Activated T-cell treated with anti-CD3 and anti-CD28 coated beads, Interleukin-2, amount 50 U/mL, for 1 hour (primary cell): ENCODE results near the gene SUSD5.

Source experiments
- DNase-seq: peaks from one replicate; pipeline ENCODE4 v3.0.0-alpha.2; 2020

The SUSD5 gene

GRCh38 chr3:33218446-33219174 is at the start of gene SUSD5:
SUSD5 (minus strand) TSS chr3:33218810; CDS start chr3:33218797, 13 bp downstream.
- DNase-seq = no peak

GRCh38 chr3:33260104-33260503 is 41.5 kb upstream of the SUSD5 start:
- no peak for DNase-seq

- no peak for DNase-seq
Measured at GRCh38 chr3:33256249-33256648, 37.6 kb upstream of the SUSD5 start.

GRCh38 chr3:33250712-33251111 is 32.1 kb upstream of the SUSD5 start:
- no peak for DNase-seq

GRCh38 chr3:33246786-33247185 is 28.2 kb upstream of the SUSD5 start:
- DNase-seq = no peak

GRCh38 chr3:33240261-33240660 is 21.7 kb upstream of the SUSD5 start:
- no peak for DNase-seq

GRCh38 chr3:33238923-33239322 is 20.3 kb upstream of the SUSD5 start:
- no peak for DNase-seq

GRCh38 chr3:33237439-33237838 is 18.8 kb upstream of the SUSD5 start:
- DNase-seq = no peak

- no peak for DNase-seq
Measured at GRCh38 chr3:33236005-33236404, 17.4 kb upstream of the SUSD5 start.

GRCh38 chr3:33233884-33234283 is 15.3 kb upstream of the SUSD5 start:
- no peak for DNase-seq

GRCh38 chr3:33231756-33232465 is 13.3 kb upstream of the SUSD5 start:
- DNase-seq = no peak

GRCh38 chr3:33229947-33230346 is 11.3 kb upstream of the SUSD5 start:
- DNase-seq = no peak

- no peak for DNase-seq
Measured at GRCh38 chr3:33229066-33229465, 10.5 kb upstream of the SUSD5 start.

- DNase-seq = no peak
Measured at GRCh38 chr3:33221241-33221640, 2.6 kb upstream of the SUSD5 start.

- DNase-seq = no peak
Measured at GRCh38 chr3:33219175-33219487, 521 bp upstream of the SUSD5 start.

GRCh38 chr3:33217866-33218445 is 654 bp downstream of the SUSD5 start:
- DNase-seq = no peak

- no peak for DNase-seq
Measured at GRCh38 chr3:33215739-33216138, 2.9 kb downstream of the SUSD5 start.

GRCh38 chr3:33212406-33212805 is 6.2 kb downstream of the SUSD5 start:
- DNase-seq = no peak

- no peak for DNase-seq
Measured at GRCh38 chr3:33211444-33211843, 7.2 kb downstream of the SUSD5 start.

- DNase-seq = no peak
Measured at GRCh38 chr3:33209357-33209756, 9.3 kb downstream of the SUSD5 start.

- DNase-seq = no peak
Measured at GRCh38 chr3:33202711-33203457, 15.7 kb downstream of the SUSD5 start.

- DNase-seq = no peak
Measured at GRCh38 chr3:33201195-33201594, 17.4 kb downstream of the SUSD5 start.

GRCh38 chr3:33196538-33196937 is 22.1 kb downstream of the SUSD5 start:
- no peak for DNase-seq

- no peak for DNase-seq
Measured at GRCh38 chr3:33194303-33194702, 24.3 kb downstream of the SUSD5 start.
